Spleen (tissue), 11 donors: ENCODE measurements around the gene URM1. TPM values are rescaled to one million over a fixed set of nuclear protein-coding genes. Genes with fewer than 3 reads are reported as not detected.

Source experiments
- DNase-seq: peaks from one replicate; pipeline ENCODE4 v3.0.0-alpha.2; 2020
- H3K27ac ChIP-seq, 8 donors: fragments of 200-600 bp; sonication (generic) in 7 of 8; 1 replicate in 4 of 8; 2 replicates in 4 of 8; pipeline versions ENCODE4 v1.5.0 to v1.8.0; 2016 to 2021; ENCODE audit warnings: inconsistent platforms in 4 of 8, mild to moderate bottlenecking in 4 of 8, moderate library complexity in 1 of 8
- H3K27me3 ChIP-seq, 7 donors: fragments of 200-600 bp; sonication (generic) in 6 of 7; replicated peaks in 1 of 7; 1 replicate in 4 of 7; 2 replicates in 3 of 7; pipeline versions ENCODE4 v1.5.0 to v1.8.0; 2016 to 2021; ENCODE audit warnings: inconsistent platforms in 3 of 7, mild to moderate bottlenecking in 1 of 7
- H3K36me3 ChIP-seq, 6 donors: fragments of 200-600 bp; sonication (generic) in 5 of 6; 1 replicate in 4 of 6; 2 replicates in 2 of 6; pipeline versions ENCODE4 v1.5.0 to v1.8.0; 2016 to 2021; ENCODE audit warnings: inconsistent platforms in 2 of 6
- H3K4me1 ChIP-seq, 6 donors: fragments of 200-600 bp; sonication (generic) in 5 of 6; 1 replicate in 3 of 6; 2 replicates in 3 of 6; pipeline versions ENCODE4 v1.5.0 to v1.8.0; 2016 to 2021; ENCODE audit warnings: inconsistent platforms in 3 of 6
- H3K4me3 ChIP-seq, 8 donors: fragments of 200-600 bp; sonication (generic) in 7 of 8; 1 replicate in 4 of 8; 2 replicates in 4 of 8; pipeline versions ENCODE4 v1.5.0 to v1.8.0; 2016 to 2021; ENCODE audit warnings: inconsistent platforms in 4 of 8, mild to moderate bottlenecking in 4 of 8, moderate library complexity in 2 of 8
- H3K9me3 ChIP-seq, 8 donors: fragments of 200-600 bp; sonication (generic) in 7 of 8; 1 replicate in 4 of 8; 2 replicates in 4 of 8; pipeline versions ENCODE4 v1.5.0 to v1.8.0; 2016 to 2021; ENCODE audit warnings: inconsistent platforms in 4 of 8
- POLR2A ChIP-seq, 3 donors: fragments of 450-650 bp; IDR thresholded peaks; one replicate each; pipeline ENCODE4 v1.5.1; 2017; ENCODE audit warnings: antibody characterized with exemption in 3 of 3, mild to moderate bottlenecking in 1 of 3
- POLR2AphosphoS5 ChIP-seq, 3 donors: sonication (generic); formaldehyde crosslinking; IDR thresholded peaks; one replicate each; pipeline ENCODE4 v1.5.1; 2017; ENCODE audit warnings: antibody characterized with exemption in 3 of 3
- WGBS, 5 donors: extraction: QIAGEN DNeasy Blood & Tissue Kit in 3 of 5; methylation state at CpG; one replicate each; pipeline versions ENCODE4 v1.1.5 to v1.1.7; 2013 to 2018; 5-methylcytosine and 5-hydroxymethylcytosine counted together
- intact Hi-C: fragments of 100-400 bp; cut with DNase I; formaldehyde crosslinking; loops from one replicate; pipeline ENCODE4 v1.15.0; 2023; ENCODE audit warnings: low total_unique reads
- polyA plus RNA-seq, 3 donors: library from polyadenylated mRNA; stranded (reverse); fragments of 200-250 nt; gene quantifications; one replicate each; pipeline ENCODE4 v1.2.1, GENCODE V29; 2013
- total RNA-seq, 7 donors: library from RNA; depleted of rRNA in 3 of 7; stranded (reverse); fragments of >200 nt in 3 of 7; fragmentation: NEBNext Ultra II Directional in 4 of 7; extraction: Animal tissue kit (Norgen Biotek cat#: 25700) in 4 of 7; gene quantifications; one replicate each; pipeline versions ENCODE4 v1.1.0 to v1.2.1, GENCODE V29; 2016 to 2021
- TF ChIP-seq, protein P1 (sequence below), 11 experiments: fragments of 200-600 bp in 7 of 11; fragments of 450-650 bp in 4 of 11; sonication (generic) in 4 of 11; IDR thresholded peaks in 8 of 11; conservative IDR thresholded peaks in 3 of 11; 1 replicate in 7 of 11; 2 replicates in 4 of 11; pipeline versions ENCODE4 v1.4.0 to v1.8.0; 2016 to 2021; ENCODE audit warnings: antibody characterized with exemption in 11 of 11, inconsistent platforms in 4 of 11, mild to moderate bottlenecking in 1 of 11
- donor health status: healthy with polysubstance abuse.
- donor health status: DM: no; HTN: no; CAD: no; lungs with moderate emphysema.
- donor health status: DM: no; HTN: no; CAD: no.
- donor health status: Bipolar disorder and iron deficiency.
- donor health status: healthy.
- donor health status: DM: no; HTN: no; CAD: no.
- donor health status: DM: yes; HTN: yes; CAD: no.

URM1 gene
- total and polyA plus RNA-seq, 10 donors: 28.1 to 58.1 (median 45.8) TPM

DNA sequence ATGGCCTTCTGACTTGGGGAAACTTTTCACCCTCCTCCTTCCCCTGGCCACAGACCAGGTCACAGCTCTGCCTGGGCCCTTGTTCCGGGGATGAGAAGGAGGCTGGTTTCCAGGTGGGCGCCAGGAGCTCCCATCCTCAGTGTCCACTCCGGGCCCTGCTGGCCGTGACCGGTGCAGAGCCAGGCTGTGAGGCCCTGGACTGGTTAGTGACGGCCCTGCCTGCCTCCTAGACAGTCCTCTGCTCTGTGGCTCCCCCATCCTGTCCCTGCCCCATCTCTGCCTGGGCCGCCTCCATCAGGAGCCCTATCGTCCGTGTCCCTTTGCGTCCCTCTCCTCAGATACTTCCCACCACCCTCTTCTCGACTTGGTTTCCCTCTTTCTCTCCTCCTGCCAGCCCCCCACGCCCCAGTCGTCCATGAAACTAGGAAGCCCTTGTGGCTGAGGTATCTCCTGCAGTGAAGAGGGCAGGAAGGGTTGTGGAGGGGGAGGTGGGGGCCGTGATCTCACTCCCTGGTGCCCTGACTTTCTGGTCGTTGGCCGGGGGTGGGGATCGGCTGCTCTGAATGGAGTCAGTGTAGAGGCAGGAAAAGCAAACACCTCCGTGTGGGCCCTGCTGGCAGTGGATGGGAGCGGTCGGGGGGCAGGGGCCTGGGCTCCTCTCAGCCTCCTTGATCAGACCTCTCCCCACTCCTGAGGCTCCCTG is 34.1 kb downstream of the URM1 start:
- 66 to 76% (median 70%) methylated on average over 17 to 20 of the region's 20 CpGs for WGBS, 5 donors
- H3K27ac ChIP-seq: no peak overlapping the region
- no peaks in the 10 kb centered on the region for H3K4me1 ChIP-seq
- H3K9me3 ChIP-seq: no peaks in the 10 kb centered on the region
- H3K36me3 ChIP-seq: no peaks in the 10 kb centered on the region
- intact Hi-C loops: no loop called here
- TF ChIP-seq POLR2A (IDR thresholded peaks at IDR 0.05) (no peak), POLR2AphosphoS5 (IDR thresholded peaks at IDR 0.05) (no peak)
- TF ChIP-seq, protein P1, sequence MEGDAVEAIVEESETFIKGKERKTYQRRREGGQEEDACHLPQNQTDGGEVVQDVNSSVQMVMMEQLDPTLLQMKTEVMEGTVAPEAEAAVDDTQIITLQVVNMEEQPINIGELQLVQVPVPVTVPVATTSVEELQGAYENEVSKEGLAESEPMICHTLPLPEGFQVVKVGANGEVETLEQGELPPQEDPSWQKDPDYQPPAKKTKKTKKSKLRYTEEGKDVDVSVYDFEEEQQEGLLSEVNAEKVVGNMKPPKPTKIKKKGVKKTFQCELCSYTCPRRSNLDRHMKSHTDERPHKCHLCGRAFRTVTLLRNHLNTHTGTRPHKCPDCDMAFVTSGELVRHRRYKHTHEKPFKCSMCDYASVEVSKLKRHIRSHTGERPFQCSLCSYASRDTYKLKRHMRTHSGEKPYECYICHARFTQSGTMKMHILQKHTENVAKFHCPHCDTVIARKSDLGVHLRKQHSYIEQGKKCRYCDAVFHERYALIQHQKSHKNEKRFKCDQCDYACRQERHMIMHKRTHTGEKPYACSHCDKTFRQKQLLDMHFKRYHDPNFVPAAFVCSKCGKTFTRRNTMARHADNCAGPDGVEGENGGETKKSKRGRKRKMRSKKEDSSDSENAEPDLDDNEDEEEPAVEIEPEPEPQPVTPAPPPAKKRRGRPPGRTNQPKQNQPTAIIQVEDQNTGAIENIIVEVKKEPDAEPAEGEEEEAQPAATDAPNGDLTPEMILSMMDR (IDR thresholded peaks at IDR 0.05 in 8 of 11, conservative IDR thresholded peaks at IDR 0.05 in 3 of 11): no peak
- DNase-seq: no peak
- H3K27me3 ChIP-seq: peaks cover 0 to 52% (median 5%) of the 10 kb centered on the region in 7 donors
- no peak overlapping the region for H3K4me3 ChIP-seq

DNA sequence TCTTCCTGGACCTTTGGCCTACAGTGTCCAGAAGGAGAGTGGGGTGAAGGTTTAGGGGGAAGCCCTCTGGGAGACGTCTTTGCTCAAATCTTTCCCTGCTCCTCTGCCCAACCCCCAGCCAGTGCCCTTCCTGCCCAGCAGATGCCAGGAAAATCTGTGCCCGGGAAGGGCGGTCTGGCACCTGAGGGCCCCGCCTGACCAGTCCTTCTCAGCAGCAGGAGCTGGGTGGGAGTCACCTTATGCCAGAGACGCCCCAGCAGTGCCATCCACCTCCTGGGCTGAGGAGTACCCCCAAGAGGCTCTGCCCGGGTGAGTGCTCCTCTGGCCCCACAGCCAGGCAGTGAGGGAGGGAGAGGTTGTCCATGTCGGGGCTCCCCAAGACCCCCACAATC is 34.6 kb downstream of the URM1 start:
- Histone ChIP-seq H3K27me3 (peaks cover 0 to 57% (median 5%) of the 10 kb centered on the region in 7 donors), H3K4me1 (no peaks in the 10 kb centered on the region), H3K27ac (no peak overlapping the region), H3K4me3 (no peak overlapping the region), H3K9me3 (no peaks in the 10 kb centered on the region), H3K36me3 (no peaks in the 10 kb centered on the region)
- WGBS, 5 donors: 65 to 87% (median 75%) methylated on average over 6 to 7 of the region's 7 CpGs
- intact Hi-C loops: no loop called here
- TF ChIP-seq, protein P1 (IDR thresholded peaks at IDR 0.05 in 8 of 11, conservative IDR thresholded peaks at IDR 0.05 in 3 of 11): no peak
- no peak for TF ChIP-seq POLR2AphosphoS5 (IDR thresholded peaks at IDR 0.05)
- no peak for TF ChIP-seq POLR2A (IDR thresholded peaks at IDR 0.05)
- no peak for DNase-seq

DNA sequence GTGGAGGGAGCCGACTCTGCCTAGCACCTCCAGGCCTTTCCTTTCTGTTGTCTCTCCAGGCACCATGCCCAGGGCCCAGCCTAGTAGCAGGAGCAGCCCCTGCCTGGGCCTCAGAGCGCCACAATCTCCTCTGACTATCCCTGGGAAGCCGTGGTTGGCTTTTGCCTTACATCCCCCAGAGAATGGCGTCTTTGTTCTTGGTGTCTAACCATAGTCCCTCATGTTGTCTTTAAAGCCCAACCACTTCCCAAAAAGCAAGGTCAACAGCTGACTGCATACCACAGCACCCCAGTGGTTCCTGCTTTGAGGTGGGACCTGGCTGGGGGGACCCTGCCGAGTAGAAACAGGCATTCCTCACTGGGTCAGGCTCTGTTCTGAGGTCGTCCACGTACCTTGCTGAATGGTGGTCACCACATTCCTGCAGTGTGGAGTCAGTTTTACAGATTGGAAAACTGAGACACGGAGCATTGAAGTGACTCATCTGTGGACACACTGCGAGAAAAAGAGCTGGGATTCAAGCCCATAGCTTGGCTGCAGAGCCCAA is 35.7 kb downstream of the URM1 start:
- DNase-seq: no peak
- Histone ChIP-seq H3K36me3 (no peaks in the 10 kb centered on the region), H3K27ac (no peak overlapping the region), H3K4me1 (peaks cover 0 to under 1% (median 0%) of the 10 kb centered on the region in 6 donors), H3K27me3 (peaks cover 0 to 66% (median 5%) of the 10 kb centered on the region in 7 donors), H3K9me3 (no peaks in the 10 kb centered on the region), H3K4me3 (no peak overlapping the region)
- WGBS, 5 donors: 65 to 79% (median 68%) methylated on average over 9 of the region's 9 CpGs
- intact Hi-C loops: no loop called here
- TF ChIP-seq POLR2A (IDR thresholded peaks at IDR 0.05) (no peak), POLR2AphosphoS5 (IDR thresholded peaks at IDR 0.05) (no peak)
- TF ChIP-seq, protein P1 (IDR thresholded peaks at IDR 0.05 in 8 of 11, conservative IDR thresholded peaks at IDR 0.05 in 3 of 11): no peak

GRCh38 chr9:128408963-128409431 is 37.8 kb downstream of the URM1 start:
- Histone ChIP-seq H3K4me3 (no peak overlapping the region), H3K27me3 (peaks cover 0 to 83% (median 5%) of the 10 kb centered on the region in 7 donors), H3K36me3 (no peaks in the 10 kb centered on the region), H3K27ac (no peak overlapping the region), H3K9me3 (no peaks in the 10 kb centered on the region), H3K4me1 (peaks cover 0 to 6% (median 0%) of the 10 kb centered on the region in 6 donors)
- no peak for TF ChIP-seq POLR2AphosphoS5 (IDR thresholded peaks at IDR 0.05)
- TF ChIP-seq, protein P1 (IDR thresholded peaks at IDR 0.05 in 8 of 11, conservative IDR thresholded peaks at IDR 0.05 in 3 of 11): no peak
- TF ChIP-seq POLR2A (IDR thresholded peaks at IDR 0.05): no peak
- no peak for DNase-seq
- WGBS, 5 donors: 33 to 46% (median 39%) methylated on average over 14 to 26 of the region's 26 CpGs
- intact Hi-C loops: no loop called here
